ENCODE results near the gene TUBGCP5.

DNA sequence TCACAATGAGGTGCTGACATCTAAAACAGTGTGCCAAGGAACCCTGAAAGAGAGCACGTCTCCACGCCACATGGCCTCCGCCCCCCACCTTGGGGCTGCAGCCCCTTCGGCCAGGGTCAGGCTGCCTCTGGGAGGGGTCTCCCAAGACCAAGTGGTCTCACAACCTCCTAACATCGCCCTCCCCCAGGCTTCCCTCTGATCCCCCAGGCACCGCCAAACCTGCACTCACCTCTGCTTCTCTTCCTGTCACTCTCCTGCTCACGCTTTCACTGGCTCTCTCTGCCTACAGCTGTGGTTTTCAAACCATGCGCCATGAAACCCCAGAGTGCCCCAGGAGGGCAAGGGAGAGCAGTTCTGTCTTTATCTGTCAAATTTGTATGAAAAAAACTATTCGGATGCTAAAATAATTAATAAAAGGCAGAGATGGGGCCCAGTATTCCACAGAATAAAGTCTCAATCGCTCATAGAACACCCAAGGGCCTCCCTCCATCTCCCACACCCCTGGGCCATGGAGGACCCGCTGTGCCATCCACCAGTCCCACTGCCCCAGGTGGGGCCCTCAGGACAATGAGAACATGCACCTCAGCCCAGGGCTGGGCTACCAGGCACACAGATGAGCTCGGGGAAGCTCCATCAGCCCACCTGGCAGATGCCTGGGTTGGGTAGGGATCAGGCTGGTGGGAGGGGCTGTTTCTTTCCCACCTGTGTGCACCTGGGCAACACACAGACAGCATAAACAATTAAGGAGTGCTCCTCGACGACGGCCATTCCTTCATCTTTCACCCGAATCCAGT is 80.7 kb downstream of the TUBGCP5 start:
- TF ChIP-seq POLR2AphosphoS5 (IDR thresholded peaks at IDR 0.05; ENCODE audit: borderline replicate concordance, low read depth, low read length) (no peak), EZH2 (IDR thresholded peaks at IDR 0.05) (no peak)
